HFF-Myc (cell line): ENCODE data around the gene COASY.
A peak's percentile ranks its signal among the peaks of the same experiment; 100 is the strongest.

Experiments used
- DNase-seq: peaks from one replicate; pipeline ENCODE4 v3.0.0-alpha.2; 2011; ENCODE audit warnings: low read depth; ENCODE audit errors: extremely low read depth
- H3K4me3 ChIP-seq: replicated peaks from 2 replicates; pipeline ENCODE4 v1.5.1; 2011; ENCODE audit warnings: low read depth, mild to moderate bottlenecking, control low read depth, low read length
- CTCF ChIP-seq: IDR thresholded peaks from 2 replicates; pipeline ENCODE4 v1.5.1; 2012; ENCODE audit warnings: mild to moderate bottlenecking, low read depth, low read length, control low read depth; ENCODE audit errors: missing control alignments

COASY gene

GRCh38 chr17:42566883-42567573, 5.1 kb downstream of the COASY start, which contains the start of gene MLX:
Gene MLX (plus strand): TSS chr17:42567100. CDS start chr17:42567125, 25 bp downstream.
- H3K4me3 ChIP-seq, result peak within 1 kb of the TSS; percentile 80
- TF ChIP-seq CTCF, result no peak
- DNase-seq, result peak; percentile 61

- no peak for TF ChIP-seq CTCF
- no peak for DNase-seq
- H3K4me3 ChIP-seq, result peak overlapping the region; percentile 80; the same call in 1 of the 2 replicates
These were observed 6.6 kb downstream of the COASY start for GRCh38 chr17:42568341-42569111.

DNA sequence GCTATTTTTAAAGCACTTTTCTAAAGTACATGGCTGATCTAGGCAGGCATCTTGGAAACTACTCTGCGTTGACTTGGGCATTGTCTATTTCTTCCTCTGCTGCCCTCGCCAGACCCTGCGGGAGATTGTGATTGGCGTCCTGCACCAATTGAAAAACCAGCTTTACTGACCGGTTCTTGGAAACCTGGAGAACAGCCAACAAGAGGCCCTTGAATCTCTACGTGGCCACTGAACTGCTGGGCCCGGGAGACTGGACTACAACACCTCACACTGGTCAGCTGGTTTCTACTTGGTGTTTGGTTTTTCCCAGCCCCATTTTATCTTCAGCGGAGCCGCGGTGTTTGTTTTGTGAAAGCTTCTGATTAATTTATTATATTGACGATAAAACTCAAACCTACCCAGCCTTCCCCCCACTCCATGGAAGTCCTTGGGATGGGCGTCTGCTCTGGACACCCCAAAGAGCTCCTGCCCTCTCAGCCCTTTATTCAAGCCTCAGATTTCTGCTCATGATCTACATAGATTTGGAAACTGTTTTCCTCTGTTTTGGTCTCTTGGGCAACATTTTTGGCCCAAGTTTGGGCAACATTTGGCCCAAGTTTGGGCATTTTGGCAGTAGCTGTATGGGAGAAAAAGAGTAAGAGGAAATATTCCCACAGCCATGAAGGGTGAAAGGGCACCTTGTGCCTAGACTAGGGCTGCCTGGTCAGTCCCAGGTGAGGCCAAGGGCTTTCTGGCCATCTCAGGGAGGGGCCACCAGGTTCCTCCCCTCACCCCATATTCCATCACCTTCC, 9.7 kb downstream of the COASY start:
- no peak for TF ChIP-seq CTCF
- no peak overlapping the region for H3K4me3 ChIP-seq
- no peak for DNase-seq

DNA sequence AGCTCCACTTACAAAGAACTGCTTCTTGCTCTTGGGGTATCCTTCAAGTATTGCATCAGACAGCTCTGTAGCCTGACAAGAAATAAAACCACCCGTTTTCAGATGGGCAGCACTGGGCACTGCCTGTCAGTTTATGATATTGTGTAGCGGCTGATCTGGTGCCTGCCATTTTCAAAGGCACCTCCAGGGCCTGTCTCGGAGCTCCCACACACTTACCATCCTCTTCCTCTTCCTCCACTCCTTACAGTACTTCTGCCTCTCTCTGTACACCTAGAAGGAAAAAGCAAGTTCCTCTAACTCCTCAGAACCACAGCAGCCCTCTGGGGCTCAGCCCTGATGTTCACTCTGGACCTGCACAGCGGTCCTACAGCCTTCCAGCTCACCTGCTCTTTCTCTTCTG, 11.1 kb downstream of the COASY start:
- no peak for TF ChIP-seq CTCF
- DNase-seq, result no peak
- no peak overlapping the region for H3K4me3 ChIP-seq

DNA sequence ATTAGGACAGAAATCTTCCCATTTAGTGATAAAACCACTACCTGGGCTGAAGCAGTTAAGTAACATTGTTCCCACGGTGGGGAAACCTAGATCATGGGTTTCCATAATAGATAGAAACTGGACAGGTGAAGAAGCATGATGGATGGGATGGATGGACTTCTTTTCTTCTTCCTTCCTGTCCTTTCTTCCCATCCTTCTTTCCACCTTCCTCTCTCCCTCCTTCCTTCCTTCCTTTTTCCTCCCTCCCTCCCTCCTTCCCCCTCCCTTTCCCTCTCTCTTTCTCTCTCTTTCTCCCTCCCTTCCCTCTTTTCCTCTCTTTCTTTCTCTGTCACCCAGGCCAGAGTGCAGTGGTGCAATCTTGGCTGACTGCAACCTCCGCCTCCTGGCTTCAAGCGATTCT, 12.5 kb downstream of the COASY start:
- no peak for TF ChIP-seq CTCF
- DNase-seq, result no peak
- no peak overlapping the region for H3K4me3 ChIP-seq

- TF ChIP-seq CTCF, result no peak
- DNase-seq, result no peak
- H3K4me3 ChIP-seq, result peak overlapping the region; percentile 90
These were observed 15.2 kb downstream of the COASY start for GRCh38 chr17:42577140-42577531.
